GM18526 (cell line): ENCODE measurements around the gene RICTOR.

Source experiments
- POLR2A ChIP-seq: IDR thresholded peaks from 3 replicates; pipeline ENCODE4 v1.6.1; 2011; ENCODE audit not compliant: insufficient read length; ENCODE audit errors: extremely low read depth

Gene RICTOR

DNA sequence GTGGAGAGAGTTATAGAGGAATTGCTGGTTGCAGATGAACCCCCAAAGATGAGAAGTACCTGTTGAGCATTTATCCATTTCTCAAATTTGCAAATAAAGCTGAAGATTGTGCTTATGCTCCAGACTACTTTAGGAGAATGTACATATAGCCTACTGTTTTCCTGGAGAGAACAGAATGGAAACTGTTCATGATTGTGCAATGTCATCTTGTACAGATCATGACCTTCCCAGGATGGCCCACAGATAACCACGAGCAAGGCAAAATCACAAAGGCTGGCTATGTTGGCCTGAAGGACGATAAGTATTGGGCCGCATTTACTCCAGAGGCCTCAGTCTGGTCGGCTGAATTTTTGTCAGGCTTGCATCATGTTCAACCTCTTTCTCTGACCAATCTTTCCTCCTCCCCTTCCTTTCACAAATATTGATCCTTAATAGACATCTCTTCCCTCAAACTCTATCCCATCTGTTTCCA is 28.5 kb upstream of the RICTOR start:
- TF ChIP-seq POLR2A = no peak

DNA sequence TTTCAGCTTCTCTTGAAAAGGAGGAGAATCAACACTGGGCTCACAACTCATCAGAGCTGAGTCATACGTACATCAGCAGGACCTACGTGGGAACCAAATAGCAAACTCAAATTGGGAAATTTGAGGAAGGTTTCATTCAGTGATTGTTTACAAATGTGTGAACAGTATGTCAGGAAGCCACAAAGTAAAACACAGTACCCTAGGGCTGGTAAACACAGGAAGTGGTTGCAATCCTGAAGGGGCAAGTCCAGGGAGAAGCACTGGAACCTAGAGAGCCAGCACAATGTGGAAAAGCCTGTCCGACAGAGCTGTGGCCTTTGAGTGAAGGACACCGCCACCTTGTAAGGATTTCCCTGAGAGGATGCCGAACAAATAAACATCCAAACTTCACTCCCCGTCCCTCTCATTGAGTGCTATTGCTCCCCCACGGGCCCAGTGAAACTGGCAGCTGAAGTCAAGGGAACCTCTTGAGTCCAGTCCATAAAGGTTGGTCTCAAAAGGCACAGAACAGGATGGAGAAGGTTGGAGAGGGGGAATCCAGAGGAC is 26.7 kb upstream of the RICTOR start:
- TF ChIP-seq POLR2A = no peak

- TF ChIP-seq POLR2A = no peak
Measured at GRCh38 chr5:39100301-39100850, 26.2 kb upstream of the RICTOR start.

GRCh38 chr5:39099831-39100230 is 25.6 kb upstream of the RICTOR start:
- no peak for TF ChIP-seq POLR2A

- no peak for TF ChIP-seq POLR2A
Measured at GRCh38 chr5:39093352-39093751, 19.2 kb upstream of the RICTOR start.

DNA sequence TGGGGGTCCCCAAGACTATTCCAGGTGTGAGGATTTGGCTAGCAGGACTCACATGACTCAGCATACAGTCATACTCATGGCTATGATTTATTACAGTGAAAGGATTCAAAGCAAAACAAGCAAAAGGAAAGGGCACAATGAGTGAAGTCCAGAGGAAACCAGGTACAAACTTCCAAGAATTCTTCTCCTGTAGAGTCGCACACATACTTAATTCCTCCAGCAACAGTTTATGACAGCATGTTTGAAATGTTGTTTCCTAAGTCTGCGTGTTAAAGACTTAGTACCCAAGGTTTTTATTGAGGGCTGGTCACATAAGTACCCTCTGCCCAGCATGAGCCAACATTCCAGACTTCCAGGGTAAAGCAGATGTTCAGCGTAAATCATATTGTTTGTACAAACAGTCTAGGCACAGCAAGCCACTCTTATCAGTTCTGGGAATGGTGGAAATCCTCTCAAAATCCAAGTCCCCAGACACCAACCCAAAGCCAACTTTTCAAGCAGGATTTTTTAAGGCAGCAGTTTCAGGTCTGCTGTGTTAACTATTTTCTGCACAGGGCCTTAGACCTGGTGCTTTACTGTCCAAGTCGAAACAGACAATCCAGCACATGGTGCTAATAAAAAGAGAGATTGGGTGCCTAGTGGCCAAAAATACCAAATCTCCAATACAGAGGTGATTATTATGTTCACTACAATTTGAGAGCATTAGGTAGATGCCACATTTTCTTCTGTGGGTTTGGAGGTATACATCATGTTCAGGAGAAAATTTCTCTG is 18.6 kb upstream of the RICTOR start:
- TF ChIP-seq POLR2A = no peak

- TF ChIP-seq POLR2A = no peak
Measured at GRCh38 chr5:39091940-39092580, 17.9 kb upstream of the RICTOR start.

GRCh38 chr5:39083968-39084367 is 9.8 kb upstream of the RICTOR start:
- TF ChIP-seq POLR2A = no peak

- no peak for TF ChIP-seq POLR2A
Measured at GRCh38 chr5:39082995-39083394, 8.8 kb upstream of the RICTOR start.

DNA sequence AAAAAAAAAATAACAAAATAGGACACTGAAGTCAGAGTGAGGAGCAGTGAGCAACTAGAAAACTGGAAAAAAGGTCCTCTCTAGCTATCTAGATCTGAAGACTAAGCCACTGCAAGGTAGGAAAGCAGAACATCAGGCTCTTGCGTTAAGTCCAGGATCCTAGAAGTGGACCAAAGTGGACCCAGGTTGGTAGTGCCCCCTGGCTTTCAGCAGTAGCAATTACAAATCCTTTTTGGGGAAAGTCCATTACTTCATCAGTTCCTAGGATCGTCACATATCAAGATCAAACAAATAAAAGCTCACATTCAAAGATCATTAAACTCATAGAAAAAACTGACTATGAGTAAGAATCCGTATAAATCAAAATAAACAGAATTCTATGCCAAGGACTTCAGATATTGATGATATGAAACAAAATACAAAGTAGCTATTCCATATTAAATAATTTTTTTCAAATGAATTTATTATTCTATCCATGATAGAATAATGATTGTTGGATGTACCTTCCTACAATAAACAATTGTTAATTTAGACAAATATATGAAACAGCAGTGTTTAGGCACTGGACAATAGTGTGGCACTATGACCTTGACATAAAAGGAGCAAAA is 6.5 kb upstream of the RICTOR start:
- no peak for TF ChIP-seq POLR2A

GRCh38 chr5:39080168-39080567 is 6.0 kb upstream of the RICTOR start:
- no peak for TF ChIP-seq POLR2A

DNA sequence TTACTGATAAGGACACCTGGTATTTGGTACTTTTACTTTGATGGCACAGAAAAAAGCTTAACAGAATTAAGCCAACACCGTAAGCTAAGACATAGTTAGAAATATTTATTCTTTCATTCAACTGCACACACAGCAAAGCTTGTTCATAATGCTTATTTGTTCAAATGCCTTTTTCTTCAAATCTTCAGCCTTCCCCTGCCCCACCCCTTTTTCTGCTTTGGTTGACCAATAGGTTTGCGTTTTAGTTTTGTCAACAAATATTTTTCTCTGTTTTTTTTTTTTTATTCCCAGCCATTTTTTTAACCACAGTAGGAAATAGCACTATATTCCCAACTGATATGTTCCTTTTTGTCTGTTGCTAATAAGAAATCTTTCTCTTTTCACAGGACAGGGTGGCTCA is 4.9 kb upstream of the RICTOR start:
- no peak for TF ChIP-seq POLR2A

GRCh38 chr5:39076757-39077728 is 2.8 kb upstream of the RICTOR start:
- TF ChIP-seq POLR2A = no peak

GRCh38 chr5:39076101-39076756 is 2.0 kb upstream of the RICTOR start:
- TF ChIP-seq POLR2A = no peak
